GM12892 (cell line): ENCODE results near the gene OSBPL10.
"Not testable (repeated sequence)": the region's sequence is repeated elsewhere in the genome, so short reads cannot be mapped to it uniquely, and the experiment has no call there.

Experiments used
- DNase-seq: peaks from one replicate; pipeline ENCODE4 v3.0.0; 2011; ENCODE audit not compliant: insufficient read length
- FAIRE-seq: peaks from 2 replicates; lab custom pipeline; 2011; peaks lifted over from hg19 to GRCh38; lab: Jason Lieb, UNC
- POLR2A ChIP-seq: IDR thresholded peaks from 2 replicates; pipeline ENCODE4 v1.6.1; 2011; ENCODE audit warnings: low read depth, low read length, control low read depth
- POLR2AphosphoS5 ChIP-seq: IDR thresholded peaks from 2 replicates; pipeline ENCODE4 v1.6.1; 2011; ENCODE audit warnings: low read depth, low read length, control low read depth
- TAF1 ChIP-seq: IDR thresholded peaks from 2 replicates; pipeline ENCODE4 v1.6.1; 2011; ENCODE audit warnings: low read depth, mild to moderate bottlenecking, control low read depth, low read length, borderline replicate concordance

OSBPL10 gene

GRCh38 chr3:31879365-31879764 is 101.7 kb downstream of the OSBPL10 start:
- DNase-seq = no peak
- TF ChIP-seq POLR2AphosphoS5 = no peak
- no peak for TF ChIP-seq TAF1
- TF ChIP-seq POLR2A = no peak
- FAIRE-seq = no peak

- TF ChIP-seq POLR2A (no peak), POLR2AphosphoS5 (no peak), TAF1 (no peak)
- DNase-seq (no peak), FAIRE-seq (no peak)
Observed at GRCh38 chr3:31878231-31878838, 102.7 kb downstream of the OSBPL10 start.

- no peak for FAIRE-seq
- TF ChIP-seq TAF1 (no peak), POLR2A (no peak)
- DNase-seq = no peak
Observed at GRCh38 chr3:31876331-31876730, 104.7 kb downstream of the OSBPL10 start.

- TF ChIP-seq TAF1 (no peak), POLR2A (no peak), POLR2AphosphoS5 (no peak)
- FAIRE-seq (no peak), DNase-seq (no peak)
Observed at GRCh38 chr3:31875437-31875836, 105.6 kb downstream of the OSBPL10 start.

GRCh38 chr3:31873254-31873820 is 107.7 kb downstream of the OSBPL10 start:
- TF ChIP-seq POLR2A (no peak), POLR2AphosphoS5 (no peak), TAF1 (no peak)
- FAIRE-seq = no peak
- DNase-seq = no peak

- FAIRE-seq (no peak), DNase-seq (no peak)
- TF ChIP-seq TAF1 = no peak
- no peak for TF ChIP-seq POLR2AphosphoS5
- TF ChIP-seq POLR2A = no peak
Observed at GRCh38 chr3:31871939-31872507, 109.0 kb downstream of the OSBPL10 start.

GRCh38 chr3:31870111-31870510 is 111.0 kb downstream of the OSBPL10 start:
- not testable (repeated sequence) for FAIRE-seq, DNase-seq

- FAIRE-seq = no peak
- DNase-seq = no peak
- TF ChIP-seq POLR2AphosphoS5 (no peak), TAF1 (no peak), POLR2A (no peak)
Observed at GRCh38 chr3:31868236-31868635, 112.8 kb downstream of the OSBPL10 start.

GRCh38 chr3:31862666-31863279 is 118.3 kb downstream of the OSBPL10 start:
- DNase-seq (no peak), FAIRE-seq (no peak)
- TF ChIP-seq TAF1 (no peak), POLR2AphosphoS5 (no peak), POLR2A (no peak)

- TF ChIP-seq POLR2A (no peak), TAF1 (no peak), POLR2AphosphoS5 (no peak)
- DNase-seq (no peak), FAIRE-seq (no peak)
Observed at GRCh38 chr3:31861826-31862225, 119.2 kb downstream of the OSBPL10 start.

- DNase-seq, FAIRE-seq: not testable (repeated sequence)
Observed at GRCh38 chr3:31860642-31861041, 120.4 kb downstream of the OSBPL10 start.

GRCh38 chr3:31859245-31859644 is 121.8 kb downstream of the OSBPL10 start:
- FAIRE-seq = no peak
- no peak for TF ChIP-seq TAF1
- no peak for TF ChIP-seq POLR2AphosphoS5
- TF ChIP-seq POLR2A = no peak
- DNase-seq = no peak

- TF ChIP-seq POLR2AphosphoS5 = no peak
- no peak for TF ChIP-seq TAF1
- no peak for TF ChIP-seq POLR2A
- FAIRE-seq (no peak), DNase-seq (no peak)
Observed at GRCh38 chr3:31858439-31858838, 122.6 kb downstream of the OSBPL10 start.
